Neural cell (in vitro differentiated cells): ENCODE measurements around the gene ANXA4.

Source experiments
- CTCF ChIP-seq: fragments of 450-650 bp; IDR thresholded peaks from 2 replicates; pipeline ENCODE4 v1.5.1; 2014; ENCODE audit warnings: antibody characterized with exemption, mild to moderate bottlenecking, moderate library complexity; ENCODE audit not compliant: poor library complexity, severe bottlenecking
- EP300 ChIP-seq: fragments of 450-650 bp; conservative IDR thresholded peaks from 2 replicates; pipeline ENCODE4 v1.6.1; 2014; ENCODE audit warnings: antibody characterized with exemption, mild to moderate bottlenecking, moderate library complexity; ENCODE audit not compliant: poor library complexity, severe bottlenecking
- EZH2 ChIP-seq: fragments of 200-600, 300-800 bp; shearing (Covaris generic), sonication (generic); IDR thresholded peaks from 2 replicates; pipeline ENCODE4 v1.6.1; 2014; ENCODE audit warnings: antibody characterized with exemption, low read length, borderline replicate concordance, mild to moderate bottlenecking; ENCODE audit not compliant: insufficient read depth, poor library complexity, severe bottlenecking
- MXI1 ChIP-seq: fragments of 450-650 bp; conservative IDR thresholded peaks from 2 replicates; pipeline ENCODE4 v1.6.1; 2014; ENCODE audit warnings: antibody characterized with exemption, mild to moderate bottlenecking; ENCODE audit not compliant: poor library complexity, severe bottlenecking
- POLR2AphosphoS5 ChIP-seq: IDR thresholded peaks from 2 replicates; pipeline ENCODE4 v1.6.1; 2012
- RAD21 ChIP-seq: fragments of 450-650 bp; conservative IDR thresholded peaks from 2 replicates; pipeline ENCODE4 v1.6.1; 2014; ENCODE audit warnings: antibody characterized with exemption, mild to moderate bottlenecking, moderate library complexity
- REST ChIP-seq: IDR thresholded peaks from 2 replicates; pipeline ENCODE4 v1.6.1; 2012; ENCODE audit warnings: borderline replicate concordance
- SMC3 ChIP-seq: fragments of 450-650 bp; conservative IDR thresholded peaks from 2 replicates; pipeline ENCODE4 v1.6.1; 2014; ENCODE audit warnings: antibody characterized with exemption, mild to moderate bottlenecking, moderate library complexity; ENCODE audit not compliant: poor library complexity
- TAF1 ChIP-seq: IDR thresholded peaks from 2 replicates; pipeline ENCODE4 v1.6.1; 2012; ENCODE audit warnings: low read depth

DNA sequence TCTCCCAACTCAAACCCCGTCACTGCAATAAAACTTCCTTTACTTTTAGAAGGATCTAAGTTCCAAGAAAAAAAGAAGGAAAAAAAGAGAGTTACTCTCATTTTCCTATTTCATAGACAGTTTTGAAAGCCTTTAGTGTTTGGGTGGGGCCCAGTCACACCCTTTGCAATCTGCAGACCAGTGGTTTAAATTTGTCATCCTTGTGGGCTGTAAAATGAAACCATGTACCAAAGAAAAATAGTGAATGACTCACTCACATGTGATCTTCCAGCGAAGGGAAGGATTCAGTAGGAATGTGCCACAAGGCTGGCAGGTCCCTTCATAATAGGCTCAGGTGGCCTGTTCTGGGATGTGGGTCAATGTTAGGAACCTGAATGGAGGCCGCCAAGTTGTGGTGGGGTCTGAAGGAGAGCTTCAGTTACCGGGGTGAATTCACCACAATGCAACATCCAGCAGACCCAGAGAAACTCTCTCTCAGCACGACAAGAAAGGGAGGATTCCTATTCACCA, 28.3 kb downstream of the ANXA4 start:
- TF ChIP-seq CTCF (no peak), EP300 (no peak), EZH2 (no peak), POLR2AphosphoS5 (no peak), REST (no peak), RAD21 (no peak), TAF1 (no peak), SMC3 (no peak), MXI1 (no peak)
